Measurements from ENCODE around the gene OPN3. TPM values are rescaled to one million over a fixed set of nuclear protein-coding genes. Genes with fewer than 3 reads are reported as not detected.
"Not testable (repeated sequence)": the region's sequence is repeated elsewhere in the genome, so short reads cannot be mapped to it uniquely, and the experiment has no call there.

The OPN3 gene, protein sequence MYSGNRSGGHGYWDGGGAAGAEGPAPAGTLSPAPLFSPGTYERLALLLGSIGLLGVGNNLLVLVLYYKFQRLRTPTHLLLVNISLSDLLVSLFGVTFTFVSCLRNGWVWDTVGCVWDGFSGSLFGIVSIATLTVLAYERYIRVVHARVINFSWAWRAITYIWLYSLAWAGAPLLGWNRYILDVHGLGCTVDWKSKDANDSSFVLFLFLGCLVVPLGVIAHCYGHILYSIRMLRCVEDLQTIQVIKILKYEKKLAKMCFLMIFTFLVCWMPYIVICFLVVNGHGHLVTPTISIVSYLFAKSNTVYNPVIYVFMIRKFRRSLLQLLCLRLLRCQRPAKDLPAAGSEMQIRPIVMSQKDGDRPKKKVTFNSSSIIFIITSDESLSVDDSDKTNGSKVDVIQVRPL
- total RNA-seq: 11.0 and 11.7 TPM in 2 replicates

DNA sequence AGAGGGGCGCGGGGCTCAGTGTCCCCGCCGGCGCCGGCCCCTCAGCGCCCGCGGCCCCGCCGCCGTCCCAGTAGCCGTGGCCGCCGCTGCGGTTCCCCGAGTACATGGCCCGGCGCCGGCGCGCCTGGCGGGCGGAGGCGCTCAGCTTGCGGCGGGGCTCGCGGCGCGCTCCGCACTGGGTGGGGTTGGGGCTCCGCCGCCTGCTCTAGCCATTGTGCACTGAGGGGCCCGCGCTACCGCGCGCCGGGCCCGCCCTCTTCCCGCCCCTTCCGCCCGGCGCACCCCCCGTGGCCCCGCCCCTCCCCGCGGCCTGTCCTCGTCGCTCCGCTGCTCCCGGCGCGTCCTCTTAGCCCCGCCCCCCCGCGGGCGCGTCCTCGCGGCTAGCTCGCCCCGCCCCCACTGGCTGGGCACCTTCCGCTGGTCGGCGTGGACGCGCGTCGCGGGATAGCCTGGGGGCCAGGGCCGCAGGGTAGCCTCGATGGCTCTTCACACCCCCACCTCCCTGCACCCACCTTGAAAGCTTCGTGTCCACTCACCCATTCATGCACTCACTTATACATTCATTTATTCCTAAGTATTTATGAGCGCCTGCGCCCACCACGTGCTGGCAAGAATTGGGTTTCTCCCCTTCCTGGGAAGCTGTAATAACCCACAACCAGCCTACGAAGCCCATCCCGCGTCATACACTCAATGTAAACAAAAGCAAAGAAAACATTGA is at the start of gene OPN3, which contains the start of gene CHML:
OPN3 (minus strand) TSS at position 221 of the 718 bp plus-strand sequence; CDS start at position 106, 115 bp downstream.
CHML (minus strand) TSS at position 221 of the 718 bp plus-strand sequence. CDS start 4,603 bp downstream, outside the sequence.
- intact Hi-C loops (cut with micrococcal nuclease): loop anchor here (1.0 kb wide), 8 partner anchors 13 to 1776 kb away; partner anchors contain the start of genes CEP170 and FH

DNA sequence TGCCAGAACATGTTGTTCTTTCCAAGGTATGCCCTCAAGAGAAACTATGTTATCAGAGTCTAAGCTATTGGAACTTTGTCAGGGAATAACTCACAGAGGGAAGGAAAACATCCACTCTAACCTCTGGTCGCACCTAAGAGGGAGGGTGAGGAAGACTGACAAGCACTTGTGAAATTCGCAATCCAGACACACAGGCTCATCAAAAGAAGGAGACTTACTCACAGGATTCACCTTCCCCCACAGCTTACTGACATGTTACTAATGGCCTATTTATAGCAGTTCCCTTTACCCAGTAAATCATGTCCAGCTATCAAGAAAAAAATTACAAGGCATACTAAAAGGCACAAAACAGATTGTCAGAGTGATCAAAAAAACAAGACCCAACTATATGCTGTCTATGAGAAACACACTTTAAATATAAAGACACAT is 48.8 kb upstream of the OPN3 start:
- intact Hi-C loops (cut with micrococcal nuclease): no loop called here

GRCh38 chr1:241684108-241684507 is 43.9 kb upstream of the OPN3 start:
- intact Hi-C loops (cut with micrococcal nuclease): no loop called here

DNA sequence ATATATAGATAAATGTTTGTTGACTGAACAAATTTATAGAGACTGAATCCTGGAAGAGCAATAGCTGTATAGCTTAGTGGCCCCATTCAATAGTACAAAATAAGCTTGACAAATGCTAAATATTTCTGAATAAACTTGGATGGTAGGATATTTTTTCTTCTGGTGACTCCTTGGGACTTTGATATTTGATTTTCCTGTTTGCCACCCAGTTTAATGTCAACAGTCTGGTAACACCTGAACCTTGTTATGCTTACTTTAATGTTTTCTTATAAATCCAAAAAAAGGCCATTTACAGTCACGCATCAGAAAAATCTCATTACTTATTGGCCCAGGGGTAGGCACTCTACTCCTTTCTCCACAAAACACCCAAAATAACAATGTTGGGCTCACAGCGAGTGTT is 42.8 kb upstream of the OPN3 start:
- intact Hi-C loops (cut with micrococcal nuclease): no loop called here

- intact Hi-C loops (cut with micrococcal nuclease): not testable (repeated sequence)
Measured at GRCh38 chr1:241681861-241682448, 41.8 kb upstream of the OPN3 start.

GRCh38 chr1:241679961-241680360 is 39.8 kb upstream of the OPN3 start:
- intact Hi-C loops (cut with micrococcal nuclease): no loop called here

GRCh38 chr1:241679404-241679803 is 39.2 kb upstream of the OPN3 start:
- intact Hi-C loops (cut with micrococcal nuclease): no loop called here

DNA sequence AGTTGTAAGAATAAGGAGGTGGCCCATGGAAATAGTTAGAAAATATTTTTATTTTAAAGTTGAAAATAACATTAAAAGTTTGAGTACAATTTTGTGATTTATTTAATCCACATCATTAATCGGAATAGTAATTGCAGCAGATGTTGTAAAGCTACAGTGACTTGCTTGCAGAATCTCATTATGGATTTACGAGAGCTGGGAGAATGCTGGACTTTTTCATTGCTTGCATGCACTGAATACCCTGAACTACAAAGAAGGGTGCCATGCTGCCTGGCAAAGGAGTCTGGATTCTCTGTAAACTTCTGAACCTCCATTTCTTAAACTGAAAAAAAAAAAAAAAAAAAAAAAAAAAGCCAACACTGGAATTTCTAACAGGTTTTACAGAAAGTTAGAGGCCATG is 38.4 kb upstream of the OPN3 start:
- intact Hi-C loops (cut with micrococcal nuclease): no loop called here

DNA sequence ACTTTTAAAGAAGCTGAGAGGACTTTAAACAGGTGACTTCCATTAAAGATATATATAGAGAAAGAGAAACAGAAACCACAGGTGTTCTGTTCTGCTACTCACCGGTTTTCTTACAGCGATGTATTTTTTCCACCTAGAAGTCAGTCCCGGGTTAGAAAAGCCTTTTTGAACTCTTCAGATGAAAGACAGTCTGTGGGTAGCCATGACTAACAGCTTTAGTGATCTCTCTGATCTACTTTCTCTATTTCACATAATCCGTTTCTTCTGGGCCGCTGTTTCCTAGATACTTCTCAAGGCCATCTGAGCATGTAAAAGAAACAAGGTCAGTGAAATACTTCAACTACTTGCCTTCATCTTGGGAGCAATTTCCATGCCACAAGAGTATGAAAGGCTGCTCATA is 37.0 kb upstream of the OPN3 start:
- intact Hi-C loops (cut with micrococcal nuclease): loop anchor here (1.0 kb wide), 6 partner anchors 30 to 170 kb away; partner anchors contain the start of genes CHML, FH and OPN3

DNA sequence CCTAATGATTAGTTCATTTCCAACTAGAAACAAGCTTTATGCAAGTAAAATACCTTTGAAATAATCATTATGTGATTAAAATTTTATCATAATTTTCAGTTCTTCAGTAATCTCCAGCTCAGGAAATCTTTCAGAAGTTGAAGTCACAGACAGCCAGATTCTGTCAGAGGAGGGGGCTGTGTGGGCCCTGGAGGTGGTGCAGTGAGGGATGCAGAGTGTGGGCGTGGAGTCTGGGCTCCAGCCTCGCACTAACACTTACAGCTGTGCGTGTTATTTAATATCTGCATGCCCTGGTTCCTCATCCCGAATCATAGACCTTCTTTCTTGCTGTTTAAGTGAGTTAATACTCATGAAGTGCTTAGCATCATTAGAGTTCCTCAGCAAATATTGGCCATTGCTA is 35.8 kb upstream of the OPN3 start:
- intact Hi-C loops (cut with micrococcal nuclease): no loop called here

GRCh38 chr1:241674805-241675384 is 34.7 kb upstream of the OPN3 start:
- intact Hi-C loops (cut with micrococcal nuclease): no loop called here

- intact Hi-C loops (cut with micrococcal nuclease): no loop called here
Measured at GRCh38 chr1:241672301-241672700, 32.1 kb upstream of the OPN3 start.

GRCh38 chr1:241666419-241666818 is 26.2 kb upstream of the OPN3 start:
- intact Hi-C loops (cut with micrococcal nuclease): no loop called here

DNA sequence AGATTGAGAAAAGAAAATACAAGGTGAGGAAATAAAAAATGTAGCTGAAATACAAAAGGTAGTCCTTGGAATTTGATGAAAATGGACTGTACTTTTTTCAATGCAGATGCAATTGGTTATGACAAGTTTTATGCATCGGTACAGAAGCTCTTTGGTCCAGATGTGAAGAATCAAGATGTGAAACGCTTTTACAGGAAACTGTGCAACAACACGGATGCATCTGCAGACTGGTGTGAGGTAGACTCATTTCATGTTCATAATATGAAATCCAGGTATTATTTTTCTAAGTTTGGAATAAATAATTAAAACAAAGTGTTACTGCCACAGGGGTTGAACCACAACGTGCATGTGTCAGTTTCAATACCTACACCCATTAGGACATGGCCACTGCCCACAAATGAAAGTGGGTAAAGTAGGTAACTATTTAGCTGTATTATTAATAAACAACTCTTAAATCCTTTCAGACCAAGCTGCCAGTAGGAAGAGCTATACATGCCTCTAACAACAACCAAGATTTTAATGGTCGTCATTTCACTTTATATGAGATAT is 20.3 kb upstream of the OPN3 start:
- intact Hi-C loops (cut with micrococcal nuclease): no loop called here

DNA sequence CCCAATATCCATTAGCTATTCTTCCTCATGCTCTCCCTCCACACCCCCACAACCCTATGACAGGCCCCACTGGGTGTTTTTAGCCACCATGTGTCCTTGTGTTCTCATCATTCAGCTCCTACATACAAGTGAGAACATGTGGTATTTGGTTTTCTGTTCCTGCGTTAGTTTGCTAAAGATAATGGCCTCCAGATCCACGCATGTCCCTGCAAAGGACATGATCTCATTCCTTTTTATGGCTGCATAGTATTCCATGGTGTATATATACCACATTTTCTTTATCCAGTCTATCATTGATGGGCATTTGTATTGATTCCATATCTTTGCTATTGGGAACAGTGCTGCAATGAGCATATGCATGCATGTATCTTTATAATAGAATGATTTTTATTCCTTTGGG is 18.8 kb upstream of the OPN3 start:
- intact Hi-C loops (cut with micrococcal nuclease): not testable (repeated sequence)

DNA sequence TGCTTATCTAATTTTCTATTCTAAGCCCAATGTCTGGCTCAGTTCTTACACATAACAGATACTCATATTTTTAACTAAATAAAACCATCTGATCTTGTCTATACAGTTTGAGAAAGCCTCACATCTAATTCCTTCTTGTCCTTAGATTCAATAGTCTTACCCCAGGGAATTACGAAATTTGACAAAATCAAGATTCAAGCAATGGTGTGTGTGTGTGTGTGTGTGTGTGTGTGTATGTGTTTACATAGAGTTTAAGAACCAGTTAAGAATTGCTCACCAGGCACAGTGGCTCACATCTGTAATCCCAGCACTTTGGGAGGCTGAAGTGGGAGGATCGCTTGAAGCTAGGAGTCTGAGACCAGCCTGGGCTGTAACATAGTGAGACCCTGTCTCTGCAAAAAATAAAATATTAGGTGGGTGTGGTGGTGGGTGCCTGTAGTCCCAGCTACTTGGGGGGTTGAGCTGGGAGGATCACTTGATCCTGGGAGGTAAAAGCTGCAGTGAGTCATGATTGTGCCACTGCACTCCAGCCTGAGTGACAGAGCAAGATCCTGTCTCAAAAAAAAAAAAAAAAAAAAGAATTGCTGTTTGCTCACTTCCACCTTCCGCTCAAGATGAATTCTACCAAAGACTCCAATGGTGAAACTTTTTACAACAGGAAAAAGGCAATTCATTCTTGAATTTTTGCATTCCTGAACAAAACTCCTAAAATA is 18.1 kb upstream of the OPN3 start:
- intact Hi-C loops (cut with micrococcal nuclease): no loop called here

GRCh38 chr1:241654641-241655040 is 14.5 kb upstream of the OPN3 start:
- intact Hi-C loops (cut with micrococcal nuclease): no loop called here

GRCh38 chr1:241654019-241654418 is 13.8 kb upstream of the OPN3 start:
- intact Hi-C loops (cut with micrococcal nuclease): no loop called here

GRCh38 chr1:241652012-241652411 is 11.8 kb upstream of the OPN3 start, which contains the start of gene WDR64:
Gene WDR64, plus strand, starts transcription at chr1:241652281. Its CDS starts 204 bp downstream, at chr1:241652485.
- intact Hi-C loops (cut with micrococcal nuclease): no loop called here

GRCh38 chr1:241648159-241648558 is 8.0 kb upstream of the OPN3 start:
- intact Hi-C loops (cut with micrococcal nuclease): no loop called here
